HCT116 (cell line): Measurements from ENCODE around the gene CACNA1F. TPM values are rescaled to one million over a fixed set of nuclear protein-coding genes. Genes with fewer than 3 reads are reported as not detected.

Experiments
- ATAC-seq: fragments of 200-7000 bp; cut with Tn5 transposase; 2 replicates; pipeline ENCODE4 v1.9.1; 2020; ENCODE audit warnings: mild to moderate bottlenecking, moderate library complexity
- BruUV-seq: library from RNA; stranded (reverse); fragments of 400-500 nt; replicated peaks from 2 replicates; lab custom pipeline; 2021; lab: Mats Ljungman, UMichigan
- CTCF ChIA-PET: fragments of 300-600 bp; sonication (Branson Sonifier 250); formaldehyde crosslinking; loops from one replicate; lab custom pipeline; 2021; ENCODE audit warnings: antibody characterized with exemption; lab: Charles Lee
- POLR2A ChIA-PET: fragments of 300-600, 350-600 bp; sonication (Branson Sonifier 250); formaldehyde crosslinking; loops from one replicate; lab custom pipeline; 2021; ENCODE audit warnings: antibody characterized with exemption; lab: Charles Lee
- RAD21 ChIA-PET, 2 experiments: fragments of 300-600 bp; sonication (Branson Sonifier 250); formaldehyde crosslinking; loops; one replicate each; lab custom pipeline; 2023; ENCODE audit warnings: low total read pairs in 2 of 2; ENCODE audit not compliant: uncharacterized antibody in 2 of 2, unreplicated experiment in 2 of 2, low non-redundant PET in 1 of 2; lab: Charles Lee
- DNase-seq: peaks from one replicate; pipeline ENCODE4 v3.0.0-alpha.2; 2010; ENCODE audit warnings: low read depth, low spot score
- H2AFZ ChIP-seq: fragments of 200-600 bp; shearing (Covaris generic), sonication (generic); 2 replicates; pipeline ENCODE4 v1.6.1; 2017; ENCODE audit warnings: low read depth, mixed run types, mixed read lengths, antibody characterized with exemption, low read length; ENCODE audit not compliant: poor library complexity, severe bottlenecking
- H3K27ac ChIP-seq: 2 replicates; pipeline ENCODE4 v1.5.1; 2012; ENCODE audit warnings: low read depth, low read length
- H3K27me3 ChIP-seq: fragments of 200-600 bp; sonication (generic); 2 replicates; pipeline ENCODE4 v1.6.1; 2016; ENCODE audit warnings: mixed run types, low read length, mixed read lengths; ENCODE audit not compliant: insufficient read depth
- H3K36me3 ChIP-seq, 2 experiments: fragments of 200-500 bp in 1 of 2; fragments of 200-600 bp in 1 of 2; sonication (Bioruptor generic) in 1 of 2; sonication (generic) in 1 of 2; 2 replicates each; pipeline versions ENCODE4 v1.5.1 to v1.6.1; 2014 to 2016; ENCODE audit warnings: low read length in 2 of 2, inconsistent platforms in 1 of 2, mixed read lengths in 1 of 2, mixed run types in 1 of 2; ENCODE audit not compliant: insufficient read depth in 2 of 2, control insufficient read depth in 1 of 2
- H3K4me1 ChIP-seq, 2 experiments: fragments of 200-600 bp in 1 of 2; sonication (generic) in 1 of 2; 2 replicates each; pipeline versions ENCODE4 v1.5.1 to v1.6.1; 2012 to 2017; ENCODE audit warnings: low read length in 2 of 2, inconsistent platforms in 1 of 2, mild to moderate bottlenecking in 1 of 2, mixed read lengths in 1 of 2, mixed run types in 1 of 2, moderate library complexity in 1 of 2; ENCODE audit not compliant: insufficient read depth in 2 of 2, control insufficient read depth in 1 of 2
- H3K4me2 ChIP-seq: fragments of 200-600 bp; sonication (generic); 2 replicates; pipeline ENCODE4 v1.6.1; 2017; ENCODE audit warnings: mixed run types, low read length, mixed read lengths
- H3K4me3 ChIP-seq, 2 experiments: fragments of 200-600 bp in 1 of 2; sonication (generic) in 1 of 2; replicated peaks in 1 of 2; 2 replicates each; pipeline ENCODE4 v1.5.1; 2011 to 2016; ENCODE audit warnings: low read length in 2 of 2, control low read depth in 1 of 2, low read depth in 1 of 2, mild to moderate bottlenecking in 1 of 2, mixed read lengths in 1 of 2, mixed run types in 1 of 2
- H3K79me2 ChIP-seq: fragments of 200-600 bp; sonication (generic); 2 replicates; pipeline ENCODE4 v1.6.1; 2017; ENCODE audit warnings: mild to moderate bottlenecking, mixed run types, low read length, moderate library complexity, mixed read lengths; ENCODE audit not compliant: insufficient read depth
- H3K9ac ChIP-seq: fragments of 200-600 bp; sonication (generic); 2 replicates; pipeline ENCODE4 v1.6.1; 2016; ENCODE audit warnings: low read length, mixed read lengths
- H3K9me2 ChIP-seq: fragments of 200-600 bp; sonication (generic), shearing (Covaris generic); 2 replicates; pipeline ENCODE4 v1.6.1; 2017; ENCODE audit warnings: mixed run types, mild to moderate bottlenecking, moderate library complexity; ENCODE audit not compliant: insufficient read depth
- H3K9me3 ChIP-seq, 2 experiments: fragments of 200-500 bp in 1 of 2; fragments of 200-600 bp in 1 of 2; sonication (Bioruptor generic) in 1 of 2; sonication (generic) in 1 of 2; 2 replicates each; pipeline ENCODE4 v1.6.1; 2014 to 2017; ENCODE audit warnings: low read length in 2 of 2, mixed read lengths in 2 of 2, inconsistent platforms in 1 of 2, low read depth in 1 of 2, mild to moderate bottlenecking in 1 of 2, mixed run types in 1 of 2, moderate library complexity in 1 of 2; ENCODE audit not compliant: control insufficient read depth in 1 of 2, insufficient read depth in 1 of 2
- H4K20me1 ChIP-seq: fragments of 200-600 bp; sonication (generic), shearing (Covaris generic); 2 replicates; pipeline ENCODE4 v1.6.1; 2017; ENCODE audit warnings: mixed run types, mild to moderate bottlenecking, moderate library complexity; ENCODE audit not compliant: insufficient read depth
- CBX3 ChIP-seq: IDR thresholded peaks from 2 replicates; pipeline ENCODE4 v1.6.1; 2012; ENCODE audit warnings: low read depth
- EGR1 ChIP-seq: IDR thresholded peaks from 2 replicates; pipeline ENCODE4 v1.6.1; 2012; ENCODE audit warnings: low read depth
- ELF1 ChIP-seq: IDR thresholded peaks from 2 replicates; pipeline ENCODE4 v1.6.1; 2012; ENCODE audit warnings: low read depth, borderline replicate concordance
- EZH2phosphoT487 ChIP-seq: fragments of 200-600 bp; IDR thresholded peaks from 2 replicates; pipeline ENCODE4 v1.6.1; 2018; ENCODE audit warnings: antibody characterized with exemption, borderline replicate concordance
- FOSL1 ChIP-seq: IDR thresholded peaks from 2 replicates; pipeline ENCODE4 v1.6.1; 2012; ENCODE audit warnings: low read depth
- POLR2A ChIP-seq: IDR thresholded peaks from 2 replicates; pipeline ENCODE4 v1.7.0; 2011; ENCODE audit warnings: borderline replicate concordance; ENCODE audit not compliant: insufficient read depth, insufficient read length; ENCODE audit errors: extremely low read depth
- POLR2AphosphoS5 ChIP-seq: IDR thresholded peaks from 2 replicates; pipeline ENCODE4 v1.6.1; 2011; ENCODE audit warnings: mild to moderate bottlenecking, low read depth, low read length, moderate library complexity
- RAD21 ChIP-seq: IDR thresholded peaks from 2 replicates; pipeline ENCODE4 v1.6.1; 2012; ENCODE audit warnings: low read depth, mild to moderate bottlenecking
- SIN3A ChIP-seq: IDR thresholded peaks from 2 replicates; pipeline ENCODE4 v1.6.1; 2012; ENCODE audit warnings: low read depth
- SP1 ChIP-seq: IDR thresholded peaks from 2 replicates; pipeline ENCODE4 v1.6.1; 2012; ENCODE audit warnings: low read depth
- SRF ChIP-seq: IDR thresholded peaks from 2 replicates; pipeline ENCODE4 v1.6.1; 2012; ENCODE audit warnings: low read depth
- TCF7L2 ChIP-seq: IDR thresholded peaks from 2 replicates; pipeline ENCODE4 v1.7.0; 2011; ENCODE audit warnings: borderline replicate concordance, inconsistent platforms; ENCODE audit not compliant: insufficient read depth, insufficient read length; ENCODE audit errors: extremely low read depth
- YY1 ChIP-seq: IDR thresholded peaks from 2 replicates; pipeline ENCODE4 v1.6.1; 2011; ENCODE audit warnings: low read length, low read depth, moderate library complexity, mild to moderate bottlenecking; ENCODE audit not compliant: insufficient replicate concordance; ENCODE audit errors: extremely low read depth
- ZFX ChIP-seq: fragments of 450-650 bp; IDR thresholded peaks from 2 replicates; pipeline ENCODE4 v1.6.1; 2017
- intact Hi-C: fragments of 100-400 bp; cut with micrococcal nuclease; formaldehyde crosslinking; loops from 2 replicates; pipeline ENCODE4 v1.10.0; 2022
- total RNA-seq: library from RNA; stranded (reverse); gene quantifications from one replicate; pipeline ENCODE4 v1.2.1, GENCODE V29; 2021; ENCODE audit not compliant: unreplicated experiment
- TF ChIP-seq, protein P1 (sequence below): IDR thresholded peaks from 2 replicates; pipeline ENCODE4 v1.6.1; 2012; ENCODE audit warnings: low read depth
- TF ChIP-seq, protein P2 (sequence below): IDR thresholded peaks from 2 replicates; pipeline ENCODE4 v1.6.1; 2012
- TF ChIP-seq, protein P3 (sequence below): IDR thresholded peaks from 2 replicates; pipeline ENCODE4 v1.6.1; 2012
- TF ChIP-seq, protein P4 (sequence below), 3 experiments: fragments of 200-600 bp in 1 of 3; sonication (generic) in 1 of 3; IDR thresholded peaks in 2 of 3; conservative IDR thresholded peaks in 1 of 3; 2 replicates each; pipeline ENCODE4 v1.5.1; 2012 to 2017; ENCODE audit warnings: low read depth in 2 of 3, low read length in 2 of 3, antibody characterized with exemption in 1 of 3, borderline replicate concordance in 1 of 3, control low read depth in 1 of 3, mild to moderate bottlenecking in 1 of 3, mixed read lengths in 1 of 3, mixed run types in 1 of 3, moderate library complexity in 1 of 3; ENCODE audit not compliant: insufficient read depth in 1 of 3

The CACNA1F gene
- total RNA-seq, 1 experiment from 2014 or later = not detected

DNA sequence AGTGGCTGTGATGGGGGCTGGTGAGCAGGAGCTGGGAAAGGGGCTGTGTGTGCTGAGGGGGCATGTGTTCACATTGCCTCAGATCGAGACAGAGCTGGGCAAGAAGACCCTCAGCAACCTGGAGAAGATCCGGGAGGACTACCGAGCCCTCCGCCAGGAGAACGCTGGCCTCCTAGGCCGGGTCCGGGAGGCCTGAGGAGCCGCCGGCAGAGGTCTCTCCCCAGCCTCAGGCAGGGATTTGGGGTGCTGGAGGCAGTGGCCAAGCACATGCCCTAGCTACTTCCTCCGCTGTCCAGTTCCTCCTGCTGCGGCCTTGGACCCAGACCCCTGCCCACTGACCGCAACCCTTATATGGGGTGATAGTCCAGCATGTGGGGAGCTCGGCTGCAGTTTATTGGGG is 16.9 kb upstream of the CACNA1F start:
- ATAC-seq = no peak
- no peaks in the 10 kb centered on the region for H3K27me3 ChIP-seq
- DNase-seq = no peak
- no TSS peak for BruUV-seq
- no peaks in the 10 kb centered on the region for H3K79me2 ChIP-seq
- H3K9ac ChIP-seq = no peak overlapping the region
- ChIA-PET RAD21 (no interaction called here), POLR2A (no interaction called here)
- intact Hi-C loops = no loop called here
- no peaks in the 10 kb centered on the region for H4K20me1 ChIP-seq
- no peak for TF ChIP-seq FOSL1
- no peak for TF ChIP-seq CBX3
- TF ChIP-seq EZH2phosphoT487 = no peak
- no peak for TF ChIP-seq YY1
- TF ChIP-seq, protein P1, sequence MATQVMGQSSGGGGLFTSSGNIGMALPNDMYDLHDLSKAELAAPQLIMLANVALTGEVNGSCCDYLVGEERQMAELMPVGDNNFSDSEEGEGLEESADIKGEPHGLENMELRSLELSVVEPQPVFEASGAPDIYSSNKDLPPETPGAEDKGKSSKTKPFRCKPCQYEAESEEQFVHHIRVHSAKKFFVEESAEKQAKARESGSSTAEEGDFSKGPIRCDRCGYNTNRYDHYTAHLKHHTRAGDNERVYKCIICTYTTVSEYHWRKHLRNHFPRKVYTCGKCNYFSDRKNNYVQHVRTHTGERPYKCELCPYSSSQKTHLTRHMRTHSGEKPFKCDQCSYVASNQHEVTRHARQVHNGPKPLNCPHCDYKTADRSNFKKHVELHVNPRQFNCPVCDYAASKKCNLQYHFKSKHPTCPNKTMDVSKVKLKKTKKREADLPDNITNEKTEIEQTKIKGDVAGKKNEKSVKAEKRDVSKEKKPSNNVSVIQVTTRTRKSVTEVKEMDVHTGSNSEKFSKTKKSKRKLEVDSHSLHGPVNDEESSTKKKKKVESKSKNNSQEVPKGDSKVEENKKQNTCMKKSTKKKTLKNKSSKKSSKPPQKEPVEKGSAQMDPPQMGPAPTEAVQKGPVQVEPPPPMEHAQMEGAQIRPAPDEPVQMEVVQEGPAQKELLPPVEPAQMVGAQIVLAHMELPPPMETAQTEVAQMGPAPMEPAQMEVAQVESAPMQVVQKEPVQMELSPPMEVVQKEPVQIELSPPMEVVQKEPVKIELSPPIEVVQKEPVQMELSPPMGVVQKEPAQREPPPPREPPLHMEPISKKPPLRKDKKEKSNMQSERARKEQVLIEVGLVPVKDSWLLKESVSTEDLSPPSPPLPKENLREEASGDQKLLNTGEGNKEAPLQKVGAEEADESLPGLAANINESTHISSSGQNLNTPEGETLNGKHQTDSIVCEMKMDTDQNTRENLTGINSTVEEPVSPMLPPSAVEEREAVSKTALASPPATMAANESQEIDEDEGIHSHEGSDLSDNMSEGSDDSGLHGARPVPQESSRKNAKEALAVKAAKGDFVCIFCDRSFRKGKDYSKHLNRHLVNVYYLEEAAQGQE = no peak
- TF ChIP-seq SRF = no peak
- TF ChIP-seq, protein P2, sequence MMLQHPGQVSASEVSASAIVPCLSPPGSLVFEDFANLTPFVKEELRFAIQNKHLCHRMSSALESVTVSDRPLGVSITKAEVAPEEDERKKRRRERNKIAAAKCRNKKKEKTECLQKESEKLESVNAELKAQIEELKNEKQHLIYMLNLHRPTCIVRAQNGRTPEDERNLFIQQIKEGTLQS = no peak
- no peak for TF ChIP-seq RAD21
- TF ChIP-seq ZFX = no peak
- TF ChIP-seq, protein P3, sequence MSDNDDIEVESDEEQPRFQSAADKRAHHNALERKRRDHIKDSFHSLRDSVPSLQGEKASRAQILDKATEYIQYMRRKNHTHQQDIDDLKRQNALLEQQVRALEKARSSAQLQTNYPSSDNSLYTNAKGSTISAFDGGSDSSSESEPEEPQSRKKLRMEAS = no peak
- TF ChIP-seq TCF7L2 = no peak
- TF ChIP-seq POLR2A = no peak
- TF ChIP-seq ELF1 = no peak
- no peak for TF ChIP-seq EGR1
- TF ChIP-seq SIN3A = no peak
- TF ChIP-seq POLR2AphosphoS5 = no peak
- TF ChIP-seq, protein P4, sequence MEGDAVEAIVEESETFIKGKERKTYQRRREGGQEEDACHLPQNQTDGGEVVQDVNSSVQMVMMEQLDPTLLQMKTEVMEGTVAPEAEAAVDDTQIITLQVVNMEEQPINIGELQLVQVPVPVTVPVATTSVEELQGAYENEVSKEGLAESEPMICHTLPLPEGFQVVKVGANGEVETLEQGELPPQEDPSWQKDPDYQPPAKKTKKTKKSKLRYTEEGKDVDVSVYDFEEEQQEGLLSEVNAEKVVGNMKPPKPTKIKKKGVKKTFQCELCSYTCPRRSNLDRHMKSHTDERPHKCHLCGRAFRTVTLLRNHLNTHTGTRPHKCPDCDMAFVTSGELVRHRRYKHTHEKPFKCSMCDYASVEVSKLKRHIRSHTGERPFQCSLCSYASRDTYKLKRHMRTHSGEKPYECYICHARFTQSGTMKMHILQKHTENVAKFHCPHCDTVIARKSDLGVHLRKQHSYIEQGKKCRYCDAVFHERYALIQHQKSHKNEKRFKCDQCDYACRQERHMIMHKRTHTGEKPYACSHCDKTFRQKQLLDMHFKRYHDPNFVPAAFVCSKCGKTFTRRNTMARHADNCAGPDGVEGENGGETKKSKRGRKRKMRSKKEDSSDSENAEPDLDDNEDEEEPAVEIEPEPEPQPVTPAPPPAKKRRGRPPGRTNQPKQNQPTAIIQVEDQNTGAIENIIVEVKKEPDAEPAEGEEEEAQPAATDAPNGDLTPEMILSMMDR (IDR thresholded peaks at IDR 0.05 in 2 of 3, conservative IDR thresholded peaks at IDR 0.05 in 1 of 3; ENCODE audit: borderline replicate concordance in 1 of 3, insufficient read depth in 1 of 3, low read depth in 2 of 3, low read length in 2 of 3) = no peak
- no peak for TF ChIP-seq SP1
- TF ChIP-seq, all 23 proteins: peak for 0
- H3K4me2 ChIP-seq = no peak overlapping the region
- H3K4me3 ChIP-seq = no peak overlapping the region
- no peaks in the 10 kb centered on the region for H3K4me1 ChIP-seq
- no peaks in the 10 kb centered on the region for H3K36me3 ChIP-seq
- no peak overlapping the region for H2AFZ ChIP-seq
- no peak overlapping the region for H3K27ac ChIP-seq
- H3K9me3 ChIP-seq = no peaks in the 10 kb centered on the region
- H3K9me2 ChIP-seq = no peaks in the 10 kb centered on the region
- CTCF ChIA-PET = no interaction called here
